ENCODE data around the gene CCDC15. TPM values are rescaled to one million over a fixed set of nuclear protein-coding genes. Genes with fewer than 3 reads are reported as not detected.

The CCDC15 gene
- total RNA-seq, 4 donors from 2014 or later = 0.69 to 1.7 (median 1.3) TPM

DNA sequence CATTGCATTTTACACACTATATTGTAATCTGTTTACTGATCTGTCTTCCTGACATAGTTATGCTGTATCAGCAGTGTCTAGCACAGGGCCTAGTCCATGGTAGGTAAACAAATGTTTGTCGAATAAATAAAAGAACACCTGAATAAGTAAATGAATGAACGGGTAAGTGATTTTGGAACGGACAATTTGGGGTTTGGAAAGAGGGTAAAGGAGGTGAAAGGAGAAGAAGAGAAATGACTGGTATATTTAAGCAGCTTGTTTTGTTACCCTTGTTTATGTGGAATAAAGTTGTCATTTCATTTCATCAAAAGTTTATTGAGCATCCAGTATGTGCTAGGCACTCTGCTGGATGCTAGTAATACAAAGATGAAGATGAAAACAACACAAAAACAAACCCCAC, 35.1 kb upstream of the CCDC15 start, which contains the start of gene HEPN1:
Gene HEPN1 (plus strand): TSS at position 301 of the 400 bp plus-strand sequence.
- no peak within 1 kb of the TSS for H3K27ac ChIP-seq
- TF ChIP-seq EP300 (IDR thresholded peaks at IDR 0.05) (no peak), POLR2A (IDR thresholded peaks at IDR 0.05) (no peak), POLR2AphosphoS5 (IDR thresholded peaks at IDR 0.05) (no peak), CTCF (IDR thresholded peaks at IDR 0.05) (no peak)
- no peaks in the 10 kb centered on the region for H3K36me3 ChIP-seq
- WGBS, 2 donors (ENCODE audit: low coverage in 1 of 2) = 60 to 73% methylated on average over 1 to 3 of the region's 3 CpGs
- no peaks in the 10 kb centered on the region for H3K9me3 ChIP-seq
- no peak within 1 kb of the TSS for H3K4me3 ChIP-seq
- peaks cover 0 to 14% (median 3%) of the 10 kb centered on the region in 3 donors for H3K4me1 ChIP-seq
- no peak for ATAC-seq
- peaks cover 44% of the 10 kb centered on the region for H3K27me3 ChIP-seq

- WGBS, 2 donors (ENCODE audit: low coverage in 1 of 2) = 78 to 94% methylated on average over 2 of the region's 2 CpGs
- Histone ChIP-seq H3K36me3 (no peaks in the 10 kb centered on the region), H3K27ac (no peak overlapping the region), H3K9me3 (no peaks in the 10 kb centered on the region), H3K27me3 (peaks cover 44% of the 10 kb centered on the region), H3K4me1 (peaks cover 0 to 14% (median 3%) of the 10 kb centered on the region in 3 donors), H3K4me3 (no peak overlapping the region)
- ATAC-seq = no peak
- TF ChIP-seq POLR2AphosphoS5 (IDR thresholded peaks at IDR 0.05) (no peak), POLR2A (IDR thresholded peaks at IDR 0.05) (no peak), EP300 (IDR thresholded peaks at IDR 0.05) (no peak), CTCF (IDR thresholded peaks at IDR 0.05) (no peak)
Measured at GRCh38 chr11:124919898-124920297, 34.1 kb upstream of the CCDC15 start.

- no peaks in the 10 kb centered on the region for H3K9me3 ChIP-seq
- peaks cover 44% of the 10 kb centered on the region for H3K27me3 ChIP-seq
- no peak for TF ChIP-seq EP300 (IDR thresholded peaks at IDR 0.05)
- no peak for TF ChIP-seq POLR2A (IDR thresholded peaks at IDR 0.05)
- no peak for TF ChIP-seq CTCF (IDR thresholded peaks at IDR 0.05)
- no peak for TF ChIP-seq POLR2AphosphoS5 (IDR thresholded peaks at IDR 0.05)
- H3K4me3 ChIP-seq = peak overlapping the region in 1 of 2 donors; percentile 55
- H3K4me1 ChIP-seq = peaks cover 0 to 14% (median 3%) of the 10 kb centered on the region in 3 donors
- H3K27ac ChIP-seq = peak overlapping the region in 1 of 4 donors; percentile 75
- 90 to 100% methylated on average over 1 to 2 of the region's 5 CpGs for WGBS, 2 donors (ENCODE audit: low coverage in 1 of 2)
- no peak for ATAC-seq
- H3K36me3 ChIP-seq = no peaks in the 10 kb centered on the region
Measured at GRCh38 chr11:124920356-124920755, 33.6 kb upstream of the CCDC15 start.

DNA sequence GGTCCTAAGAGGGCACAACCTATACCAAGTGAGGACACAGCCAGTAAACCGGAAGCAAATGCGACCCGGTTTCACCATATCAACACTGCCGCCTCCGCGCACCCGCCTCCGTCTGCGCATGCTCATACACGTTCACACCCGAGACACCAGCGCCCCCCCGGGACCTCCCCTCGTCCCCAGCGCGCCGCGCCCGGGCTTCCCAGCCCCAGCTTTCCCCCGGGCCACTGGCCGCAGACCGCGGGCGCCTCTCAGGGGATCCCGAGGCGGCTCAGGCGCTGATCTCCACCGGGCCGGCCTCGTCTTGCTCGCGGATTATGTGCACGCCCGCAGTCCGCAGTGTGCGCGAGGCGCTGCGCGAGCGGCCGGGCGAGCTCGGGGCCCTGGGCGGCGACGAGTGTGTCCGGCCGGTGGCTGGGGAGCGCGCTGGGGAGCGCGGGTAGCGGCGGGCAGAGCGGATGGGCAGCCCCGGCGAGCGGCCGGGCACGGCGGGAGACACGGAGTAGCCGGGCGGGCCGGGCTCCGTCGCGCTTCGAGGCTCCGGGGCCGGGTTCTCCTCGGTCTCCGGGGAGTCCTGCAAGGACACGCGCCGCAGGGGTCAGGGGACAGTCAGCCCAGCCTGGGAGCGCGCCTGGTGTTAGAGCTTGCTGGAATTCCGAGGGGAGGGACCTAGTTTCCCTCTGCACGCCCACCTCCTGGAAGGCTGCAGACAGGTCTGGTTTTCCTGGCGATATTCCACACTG, 33.0 kb upstream of the CCDC15 start:
- Histone ChIP-seq H3K27me3 (peaks cover 39% of the 10 kb centered on the region), H3K9me3 (no peaks in the 10 kb centered on the region), H3K36me3 (no peaks in the 10 kb centered on the region), H3K4me1 (peaks cover 0 to 14% (median 3%) of the 10 kb centered on the region in 3 donors), H3K27ac (peak overlapping the region in 3 of 4 donors; percentile 57 to 75 (median 70)), H3K4me3 (peak overlapping the region; percentile 16 to 55)
- TF ChIP-seq EP300 (IDR thresholded peaks at IDR 0.05) (no peak), POLR2AphosphoS5 (IDR thresholded peaks at IDR 0.05) (no peak), POLR2A (IDR thresholded peaks at IDR 0.05) (no peak), CTCF (IDR thresholded peaks at IDR 0.05) (no peak)
- ATAC-seq = peak; percentile 77
- 0 to 70% methylated on average over 2 to 3 of the region's 82 CpGs for WGBS, 2 donors (ENCODE audit: low coverage in 1 of 2)

DNA sequence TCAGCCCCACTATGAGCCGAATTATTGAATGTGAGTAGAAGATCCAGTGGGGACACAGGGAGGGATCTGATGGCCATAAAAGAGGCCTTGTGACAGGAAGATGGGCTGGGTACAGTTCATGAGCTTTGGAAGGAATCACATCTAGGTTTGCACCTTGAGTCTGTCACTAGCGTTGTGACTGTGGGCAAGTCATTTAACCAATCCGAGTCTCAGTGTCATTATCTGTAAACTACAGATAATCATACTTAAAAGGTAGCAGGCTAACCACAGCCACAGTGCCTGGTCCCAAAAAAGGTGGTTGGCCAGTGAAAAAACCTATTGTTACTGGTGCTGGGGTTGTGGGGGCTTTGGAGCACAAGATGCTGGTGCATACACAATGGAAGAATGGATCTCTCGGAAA, 31.2 kb upstream of the CCDC15 start:
- no peak for ATAC-seq
- H3K9me3 ChIP-seq = no peaks in the 10 kb centered on the region
- H3K27me3 ChIP-seq = peaks cover 21% of the 10 kb centered on the region
- no peaks in the 10 kb centered on the region for H3K36me3 ChIP-seq
- peaks cover 0 to 14% (median 3%) of the 10 kb centered on the region in 3 donors for H3K4me1 ChIP-seq
- no peak overlapping the region for H3K27ac ChIP-seq
- no peak overlapping the region for H3K4me3 ChIP-seq
- no peak for TF ChIP-seq EP300 (IDR thresholded peaks at IDR 0.05)
- TF ChIP-seq POLR2AphosphoS5 (IDR thresholded peaks at IDR 0.05) = no peak
- TF ChIP-seq POLR2A (IDR thresholded peaks at IDR 0.05) = no peak
- TF ChIP-seq CTCF (IDR thresholded peaks at IDR 0.05) = no peak
- WGBS, 2 donors (ENCODE audit: low coverage in 1 of 2) = 78 to 80% methylated on average over 1 to 3 of the region's 4 CpGs
